HFFc6 (cell line): ENCODE measurements around the gene ULK4. TPM values are rescaled to one million over a fixed set of nuclear protein-coding genes. Genes with fewer than 3 reads are reported as not detected.

Experiments
- DNase-seq: peaks from one replicate; pipeline ENCODE4 v3.0.0-alpha.2; 2018
- H3K27ac Mint-ChIP-seq: 2 replicates; pipeline ENCODE4 v1.8.0; 2020; ENCODE audit warnings: mild to moderate bottlenecking, mixed read lengths
- H3K27me3 Mint-ChIP-seq: 2 replicates; pipeline ENCODE4 v1.8.0; 2021; ENCODE audit warnings: mild to moderate bottlenecking, moderate library complexity, mixed read lengths; ENCODE audit not compliant: insufficient read depth
- H3K36me3 Mint-ChIP-seq: 2 replicates; pipeline ENCODE4 v1.8.0; 2021; ENCODE audit warnings: low read depth, mixed read lengths
- H3K4me1 Mint-ChIP-seq: 2 replicates; pipeline ENCODE4 v1.8.0; 2020; ENCODE audit warnings: low read depth, mixed read lengths
- H3K4me3 Mint-ChIP-seq: 2 replicates; pipeline ENCODE4 v1.8.0; 2020; ENCODE audit warnings: mild to moderate bottlenecking, moderate library complexity, mixed read lengths
- H3K9me3 Mint-ChIP-seq: 2 replicates; pipeline ENCODE4 v1.8.0; 2020; ENCODE audit warnings: mild to moderate bottlenecking, mixed read lengths
- total RNA-seq, 6 experiments: library from RNA; stranded (reverse); fragmentation: NEBNext Ultra II Directional; extraction: Animal tissue kit (Norgen Biotek cat#: 25700); gene quantifications; 2 replicates in 1 of 6; 3 replicates in 5 of 6; pipeline ENCODE4 v1.2.3, GENCODE V29; 2021
- TF ChIP-seq, protein P1 (sequence below): fragments of 200-600 bp; sonication (generic); IDR thresholded peaks from 2 replicates; pipeline ENCODE4 v1.5.0; 2021; ENCODE audit warnings: antibody characterized with exemption, mild to moderate bottlenecking

The ULK4 gene
- total RNA-seq, 6 experiments from 2014 or later, result 6.0 to 8.6 (median 6.7) TPM

DNA sequence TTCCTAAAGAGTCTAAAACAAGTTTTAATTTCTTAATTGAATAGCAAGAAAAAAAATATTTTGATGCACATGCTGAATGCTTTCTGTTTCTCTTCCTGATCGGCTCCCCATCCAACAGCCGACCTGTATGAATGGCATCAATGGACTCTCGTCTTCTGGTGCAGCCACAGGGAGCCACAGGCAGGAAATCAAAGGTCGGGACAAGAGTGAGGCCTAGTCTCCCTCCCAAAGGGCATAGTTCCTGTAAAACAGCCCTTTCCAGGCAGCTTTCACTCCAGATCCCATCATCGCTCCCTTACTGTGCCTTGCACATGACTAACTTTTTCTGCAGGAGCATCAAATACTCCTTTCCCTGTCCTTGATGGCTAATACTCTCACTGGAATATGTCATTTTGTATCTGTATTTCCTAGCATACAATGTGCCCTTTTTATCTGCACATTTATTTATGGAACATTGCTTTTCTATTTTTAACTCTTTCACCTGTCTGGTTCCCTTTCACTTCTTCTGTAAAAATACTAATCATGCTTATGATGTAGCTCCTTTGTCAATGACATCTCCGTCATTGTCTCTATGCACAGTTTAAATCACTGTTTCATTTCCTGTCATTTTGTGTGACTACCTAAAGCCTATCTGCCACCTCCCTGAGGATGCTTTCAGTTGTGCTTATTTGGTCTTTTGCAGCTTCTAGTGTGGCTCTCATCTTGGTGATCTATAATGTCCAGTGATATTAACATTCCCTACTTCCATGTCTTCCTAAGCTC is 436.4 kb downstream of the ULK4 start:
- TF ChIP-seq, protein P1, sequence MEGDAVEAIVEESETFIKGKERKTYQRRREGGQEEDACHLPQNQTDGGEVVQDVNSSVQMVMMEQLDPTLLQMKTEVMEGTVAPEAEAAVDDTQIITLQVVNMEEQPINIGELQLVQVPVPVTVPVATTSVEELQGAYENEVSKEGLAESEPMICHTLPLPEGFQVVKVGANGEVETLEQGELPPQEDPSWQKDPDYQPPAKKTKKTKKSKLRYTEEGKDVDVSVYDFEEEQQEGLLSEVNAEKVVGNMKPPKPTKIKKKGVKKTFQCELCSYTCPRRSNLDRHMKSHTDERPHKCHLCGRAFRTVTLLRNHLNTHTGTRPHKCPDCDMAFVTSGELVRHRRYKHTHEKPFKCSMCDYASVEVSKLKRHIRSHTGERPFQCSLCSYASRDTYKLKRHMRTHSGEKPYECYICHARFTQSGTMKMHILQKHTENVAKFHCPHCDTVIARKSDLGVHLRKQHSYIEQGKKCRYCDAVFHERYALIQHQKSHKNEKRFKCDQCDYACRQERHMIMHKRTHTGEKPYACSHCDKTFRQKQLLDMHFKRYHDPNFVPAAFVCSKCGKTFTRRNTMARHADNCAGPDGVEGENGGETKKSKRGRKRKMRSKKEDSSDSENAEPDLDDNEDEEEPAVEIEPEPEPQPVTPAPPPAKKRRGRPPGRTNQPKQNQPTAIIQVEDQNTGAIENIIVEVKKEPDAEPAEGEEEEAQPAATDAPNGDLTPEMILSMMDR, result no peak
- Mint-ChIP-seq H3K36me3 (no peaks in the 10 kb centered on the region), H3K9me3 (no peaks in the 10 kb centered on the region; the same call in 1 of the 2 replicates), H3K27ac (no peak overlapping the region), H3K27me3 (peaks cover 1% of the 10 kb centered on the region), H3K4me1 (no peaks in the 10 kb centered on the region; the same call in 1 of the 2 replicates), H3K4me3 (no peak overlapping the region)
- no peak for DNase-seq

GRCh38 chr3:41523897-41524296 is 438.0 kb downstream of the ULK4 start:
- Mint-ChIP-seq H3K9me3 (no peaks in the 10 kb centered on the region; the same call in 1 of the 2 replicates), H3K4me1 (no peaks in the 10 kb centered on the region; the same call in 1 of the 2 replicates), H3K27ac (no peak overlapping the region), H3K36me3 (no peaks in the 10 kb centered on the region), H3K4me3 (no peak overlapping the region), H3K27me3 (peaks cover 1% of the 10 kb centered on the region)
- TF ChIP-seq, protein P1, result no peak
- DNase-seq, result no peak

- TF ChIP-seq, protein P1, result no peak
- peaks cover 1% of the 10 kb centered on the region for H3K27me3 Mint-ChIP-seq
- DNase-seq, result no peak
- H3K27ac Mint-ChIP-seq, result no peak overlapping the region
- H3K4me3 Mint-ChIP-seq, result no peak overlapping the region
- no peaks in the 10 kb centered on the region for H3K36me3 Mint-ChIP-seq
- H3K9me3 Mint-ChIP-seq, result no peaks in the 10 kb centered on the region; the same call in 1 of the 2 replicates
- no peaks in the 10 kb centered on the region for H3K4me1 Mint-ChIP-seq
Observed at GRCh38 chr3:41522612-41523011, 439.3 kb downstream of the ULK4 start.

DNA sequence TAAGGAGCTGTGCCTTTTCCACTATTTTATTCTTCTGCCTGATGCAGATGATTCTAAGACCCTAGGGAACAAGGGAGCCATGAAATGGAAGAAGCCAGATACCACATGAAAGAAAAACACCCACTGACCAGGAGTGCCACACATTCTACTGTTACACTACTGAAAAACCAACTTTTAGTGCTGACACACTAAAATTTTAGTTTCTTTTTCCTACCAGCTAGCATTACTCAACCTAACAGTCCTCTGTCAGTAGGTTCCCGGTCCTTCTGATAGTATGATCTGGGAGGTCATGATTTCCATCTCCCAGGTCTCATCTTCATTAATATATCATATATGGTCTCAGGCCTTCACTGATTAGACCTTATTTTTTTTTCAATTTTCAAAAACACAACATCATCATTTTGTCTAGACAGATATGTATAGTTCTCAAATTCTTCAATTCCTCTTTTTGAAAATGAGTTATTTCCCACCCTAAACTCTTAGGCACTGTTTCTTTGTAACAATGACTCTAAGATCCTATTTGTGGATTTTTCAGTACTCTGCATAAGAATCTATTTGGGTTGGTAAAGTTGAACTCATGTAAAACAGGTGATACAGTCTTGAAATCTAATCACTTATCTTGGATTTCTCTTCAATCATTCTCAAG is 440.8 kb downstream of the ULK4 start:
- H3K27ac Mint-ChIP-seq, result no peak overlapping the region
- H3K27me3 Mint-ChIP-seq, result peaks cover 1% of the 10 kb centered on the region; the same call in 1 of the 2 replicates
- H3K4me3 Mint-ChIP-seq, result no peak overlapping the region
- no peaks in the 10 kb centered on the region for H3K36me3 Mint-ChIP-seq
- TF ChIP-seq, protein P1, result no peak
- no peak for DNase-seq
- no peaks in the 10 kb centered on the region for H3K4me1 Mint-ChIP-seq
- H3K9me3 Mint-ChIP-seq, result no peaks in the 10 kb centered on the region; the same call in 1 of the 2 replicates

GRCh38 chr3:41519746-41520145 is 442.2 kb downstream of the ULK4 start:
- Mint-ChIP-seq H3K36me3 (no peaks in the 10 kb centered on the region), H3K27me3 (peaks cover 1% of the 10 kb centered on the region; the same call in 1 of the 2 replicates), H3K9me3 (peaks cover 4% of the 10 kb centered on the region), H3K4me1 (no peaks in the 10 kb centered on the region), H3K27ac (no peak overlapping the region), H3K4me3 (no peak overlapping the region)
- TF ChIP-seq, protein P1, result no peak
- no peak for DNase-seq
